Hematopoietic multipotent progenitor cell treated with erythropoietin and hydrocortisone succinate and interleukin-3 and kit ligand, for 6 days (in vitro differentiated cells): Measurements from ENCODE around the gene SPTY2D1.
"Not testable (repeated sequence)": the region's sequence is repeated elsewhere in the genome, so short reads cannot be mapped to it uniquely, and the experiment has no call there.

Experiments
- DNase-seq: peaks from one replicate; pipeline ENCODE4 v3.0.0-alpha.2; 2015

Gene SPTY2D1

DNA sequence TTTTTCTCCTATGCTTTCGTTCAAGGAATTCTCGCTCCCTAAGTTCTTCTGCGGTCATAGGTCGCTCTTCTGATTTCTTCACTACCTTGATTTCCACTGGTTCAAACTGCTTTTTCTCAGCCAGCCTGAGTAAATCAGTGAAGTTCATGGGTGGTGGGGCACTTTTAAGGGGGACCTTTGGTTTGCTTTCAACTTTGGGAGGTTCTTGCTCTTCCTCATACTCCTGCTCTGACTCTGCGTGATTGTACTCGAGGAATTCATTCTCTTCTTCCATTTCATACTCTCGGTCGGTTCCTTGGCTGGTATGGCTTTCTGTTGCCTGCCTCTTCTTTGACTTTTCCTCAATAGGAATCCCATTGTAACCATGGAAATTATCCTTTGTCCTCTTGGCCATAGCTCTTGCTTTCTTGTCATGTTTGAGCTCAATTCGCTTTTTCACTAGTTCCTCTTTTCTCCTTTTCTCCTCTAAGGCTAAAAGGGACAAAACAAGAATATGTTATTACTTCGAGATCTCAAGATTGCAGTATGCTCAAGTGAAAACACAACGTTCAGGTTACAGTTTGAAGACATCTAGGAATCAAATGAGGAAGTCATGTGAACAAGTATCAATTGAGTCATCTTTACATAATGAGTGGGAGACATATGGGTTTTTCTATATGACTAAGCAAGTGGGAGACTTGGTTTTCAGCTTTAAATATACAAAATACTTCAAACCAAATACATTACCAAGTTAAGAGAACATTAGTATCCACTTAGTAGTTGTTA is 18.3 kb downstream of the SPTY2D1 start:
- DNase-seq, result peak; percentile 74

DNA sequence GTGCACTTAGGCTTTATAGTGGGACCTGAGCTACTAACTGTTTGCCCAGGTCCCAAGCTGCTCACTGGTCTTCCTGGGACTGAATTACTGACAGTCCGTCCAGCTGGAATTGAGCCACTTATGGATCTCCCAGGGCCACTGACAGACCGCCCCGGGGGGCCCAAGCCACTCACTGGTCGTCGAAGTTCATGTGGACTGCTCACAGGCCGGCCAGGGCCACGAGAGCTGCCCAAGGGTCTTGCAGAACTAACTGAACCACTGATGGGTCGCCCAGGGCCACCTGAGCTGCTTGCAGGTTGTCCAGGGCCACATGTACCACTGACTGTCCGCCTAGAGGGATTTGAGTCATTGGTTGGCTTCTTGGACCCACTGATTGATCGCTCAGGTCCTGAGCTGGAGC is 19.5 kb downstream of the SPTY2D1 start:
- no peak for DNase-seq

DNA sequence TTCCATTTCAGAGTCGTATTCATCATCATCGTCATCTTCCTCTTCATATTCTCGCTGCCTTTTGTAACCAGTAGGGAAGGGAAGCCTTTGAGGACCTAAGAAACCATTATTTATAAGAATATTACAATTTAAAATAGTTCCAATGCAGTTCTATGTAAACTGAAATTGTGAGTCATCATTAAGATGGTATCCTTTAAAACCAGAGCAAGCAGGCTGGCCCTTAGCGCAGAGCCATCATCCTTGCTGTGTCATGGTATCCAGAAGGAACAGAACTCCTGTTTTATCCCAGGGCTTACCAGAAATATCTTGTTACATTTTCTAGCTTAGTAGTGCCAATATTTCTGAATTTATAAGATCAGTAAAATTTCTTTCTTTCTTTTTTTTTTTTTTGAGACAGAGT is 21.7 kb downstream of the SPTY2D1 start:
- no peak for DNase-seq

DNA sequence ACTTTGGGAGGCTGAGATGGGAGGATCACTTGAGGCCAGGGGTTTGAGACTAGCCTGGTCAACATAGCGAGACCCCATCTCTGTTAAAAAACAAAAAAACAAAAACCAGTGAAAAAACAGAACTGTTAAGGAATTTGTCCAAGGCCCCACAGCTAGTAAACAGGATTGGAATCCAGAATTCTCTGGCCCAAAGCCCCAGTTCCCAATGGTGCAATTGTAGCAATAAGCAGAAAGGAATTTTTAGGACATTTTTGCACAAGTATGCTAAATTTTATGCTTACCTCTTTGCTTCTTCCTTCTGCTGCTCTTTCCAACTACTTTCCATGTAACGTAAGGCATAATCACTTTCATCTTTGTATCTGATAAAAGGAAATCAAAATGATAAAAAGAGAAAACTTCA is 22.9 kb downstream of the SPTY2D1 start:
- DNase-seq, result no peak

- DNase-seq, result peak; percentile 51
These were observed 25.8 kb downstream of the SPTY2D1 start for GRCh38 chr11:18608376-18608775.

DNA sequence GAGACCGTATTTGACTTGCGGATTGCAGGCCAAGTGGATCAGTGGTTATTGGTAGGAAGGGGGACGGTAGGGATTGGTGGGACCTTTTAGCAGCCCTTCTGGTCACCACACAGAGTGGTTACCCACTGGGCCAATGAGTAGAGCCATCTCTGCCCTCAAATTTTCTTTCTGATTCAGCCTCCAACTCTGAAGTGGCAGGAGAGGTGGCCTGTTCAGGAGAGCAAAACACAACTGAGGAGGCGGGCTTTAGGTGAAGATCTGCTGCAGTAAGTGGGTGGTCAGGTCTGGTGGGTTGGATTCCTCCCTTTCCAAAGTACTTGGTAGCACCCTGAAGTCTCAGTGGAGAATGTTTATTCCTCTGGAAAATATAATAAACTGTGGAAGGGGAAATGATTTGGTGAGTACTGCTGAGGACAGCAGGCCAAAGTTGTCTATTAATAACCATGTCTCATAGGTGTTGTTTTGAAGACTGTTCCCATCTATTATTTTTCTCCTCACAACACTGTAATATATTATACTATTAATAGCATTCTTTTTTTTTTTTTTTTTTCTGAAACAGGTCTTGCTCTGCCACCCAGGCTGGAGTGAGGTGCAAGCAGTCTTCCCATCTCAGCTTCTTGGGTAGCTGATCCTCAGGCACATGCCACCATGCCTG is 33.1 kb downstream of the SPTY2D1 start:
- DNase-seq, result no peak

DNA sequence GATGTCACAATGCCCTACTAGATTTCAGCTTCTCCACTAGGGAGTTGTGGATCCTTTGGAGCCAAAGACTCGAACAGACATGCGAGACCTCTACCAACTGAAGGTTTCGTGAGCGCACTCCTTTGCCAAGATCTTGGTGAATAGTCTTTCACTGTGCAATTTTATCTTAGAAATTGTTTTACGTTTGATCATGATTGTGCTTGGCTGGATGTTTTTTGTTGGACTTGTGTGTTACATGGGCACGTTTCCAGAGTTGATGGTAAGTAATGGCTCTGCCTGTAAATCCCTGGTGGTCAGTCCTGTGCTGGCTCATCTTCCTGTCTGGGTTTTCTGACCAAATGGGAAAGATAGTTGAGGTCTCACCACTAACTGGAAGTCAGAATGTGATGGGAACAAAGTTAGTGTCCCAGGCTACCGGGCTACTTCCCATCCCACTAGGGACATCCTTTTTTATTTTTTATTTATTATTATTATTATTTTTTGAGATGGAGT is 34.4 kb downstream of the SPTY2D1 start, which contains the start of gene MISFA:
MISFA (plus strand) TSS at position 51 of the 492 bp plus-strand sequence; CDS start at position 191, 140 bp downstream.
- DNase-seq, result no peak

DNA sequence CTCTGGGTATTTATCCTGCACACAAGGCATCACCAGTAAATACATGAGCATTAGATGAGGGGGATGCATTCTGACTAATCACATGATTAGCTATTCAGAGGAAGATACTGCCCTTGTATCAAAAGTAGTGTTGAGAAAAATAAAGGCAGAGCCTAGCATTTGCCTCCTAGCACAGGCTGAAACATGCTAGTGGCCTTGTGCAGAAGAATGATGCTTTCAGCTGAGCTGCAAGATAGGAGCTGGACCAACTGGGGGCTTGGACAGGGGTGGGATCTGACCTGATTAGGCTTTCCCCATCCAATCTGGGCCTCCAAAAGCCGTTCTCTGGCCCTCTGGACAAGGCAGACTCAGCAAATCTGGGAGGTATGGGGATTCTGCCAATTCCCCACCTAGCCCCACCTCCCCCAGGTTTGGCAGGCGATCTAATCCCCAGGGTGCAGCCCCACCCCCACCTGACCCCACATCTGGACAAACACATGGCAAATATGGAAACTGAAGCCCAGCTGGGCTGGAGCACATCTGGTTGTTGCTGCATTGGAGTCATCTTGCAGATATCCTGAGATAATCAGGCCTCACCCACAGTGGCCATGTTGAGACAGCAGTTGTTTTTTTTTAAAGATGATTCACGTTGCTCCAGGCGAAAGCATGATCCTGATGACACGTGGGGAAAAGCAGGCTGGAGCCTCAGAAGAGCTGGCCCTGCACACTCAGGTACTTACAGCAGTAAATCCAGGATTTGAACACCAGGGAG is 39.0 kb downstream of the SPTY2D1 start:
- no peak for DNase-seq

- DNase-seq, result not testable (repeated sequence)
These were observed 40.1 kb downstream of the SPTY2D1 start for GRCh38 chr11:18594088-18594487.

DNA sequence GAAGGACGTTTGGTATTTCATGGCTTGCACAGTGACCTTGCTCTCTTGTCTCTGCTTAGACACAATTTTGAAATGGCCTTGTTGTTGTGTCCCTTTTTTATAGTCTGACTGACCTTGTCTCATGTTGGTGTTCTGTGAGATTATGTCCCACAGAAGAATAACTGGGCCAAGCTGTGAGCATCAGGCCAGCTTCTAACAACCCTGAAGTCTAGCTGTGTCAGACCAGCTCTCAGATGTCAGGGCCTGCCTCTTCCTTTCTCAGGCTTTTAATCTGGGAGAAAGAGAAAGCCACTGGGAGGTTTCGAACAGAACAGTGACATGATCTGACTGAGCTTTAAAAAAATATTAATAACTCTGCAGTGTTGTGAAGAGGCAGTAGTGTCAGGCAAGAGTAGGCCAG is 43.6 kb downstream of the SPTY2D1 start:
- DNase-seq, result no peak

GRCh38 chr11:18588297-18589252 is 45.6 kb downstream of the SPTY2D1 start, which contains the start of gene UEVLD:
Gene UEVLD (minus strand): TSS chr11:18588734. CDS start chr11:18588654, 80 bp downstream.
- DNase-seq, result peak; percentile 84

DNA sequence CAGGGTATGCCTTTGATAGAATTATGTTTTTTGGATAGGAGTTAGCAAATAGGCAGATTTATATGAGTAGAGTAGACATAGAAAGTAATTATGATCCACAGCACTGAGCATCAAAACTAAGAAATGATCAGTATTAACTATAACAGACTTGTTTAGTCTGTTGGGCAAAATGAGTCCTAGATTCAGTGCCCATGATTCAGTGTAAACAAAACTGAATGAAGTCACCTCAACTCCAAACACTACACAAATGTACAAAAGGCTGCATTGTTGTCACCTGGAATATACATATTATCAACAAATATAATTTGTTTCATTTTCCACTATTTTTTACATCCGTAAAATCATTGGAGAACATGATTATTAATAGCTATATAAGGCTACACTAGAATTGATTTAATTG is 52.3 kb downstream of the SPTY2D1 start:
- no peak for DNase-seq

GRCh38 chr11:18580113-18580766 is 53.9 kb downstream of the SPTY2D1 start:
- no peak for DNase-seq

DNA sequence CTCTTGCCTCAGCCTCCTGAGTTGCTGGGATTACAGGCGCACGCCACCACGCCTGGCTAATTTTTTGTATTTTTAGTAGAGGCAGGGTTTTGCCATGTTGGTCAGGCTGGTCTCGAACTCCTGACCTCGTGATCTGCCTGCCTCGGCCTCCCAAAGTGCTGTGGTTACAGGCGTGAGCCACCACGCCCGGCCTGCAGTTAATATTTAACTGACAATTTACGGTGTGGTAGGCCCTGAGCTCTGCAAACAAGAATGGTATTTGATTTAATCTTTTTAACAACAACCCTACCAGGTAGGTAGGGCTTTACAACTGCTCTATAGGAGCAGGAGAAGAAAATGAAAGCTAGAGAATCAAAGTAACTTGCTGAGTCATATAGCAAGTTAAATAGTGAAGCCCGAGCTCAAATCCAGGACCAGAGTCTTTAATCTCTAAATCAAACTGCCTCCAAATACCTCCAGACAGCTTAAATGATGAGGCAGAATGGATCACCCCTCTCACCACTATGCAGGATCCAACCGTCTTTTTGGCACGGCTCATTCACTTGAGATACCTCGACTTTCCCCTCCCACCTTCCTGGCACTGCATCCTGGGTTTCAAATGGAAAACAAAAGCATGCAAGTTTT is 55.1 kb downstream of the SPTY2D1 start:
- DNase-seq, result peak; percentile 43

DNA sequence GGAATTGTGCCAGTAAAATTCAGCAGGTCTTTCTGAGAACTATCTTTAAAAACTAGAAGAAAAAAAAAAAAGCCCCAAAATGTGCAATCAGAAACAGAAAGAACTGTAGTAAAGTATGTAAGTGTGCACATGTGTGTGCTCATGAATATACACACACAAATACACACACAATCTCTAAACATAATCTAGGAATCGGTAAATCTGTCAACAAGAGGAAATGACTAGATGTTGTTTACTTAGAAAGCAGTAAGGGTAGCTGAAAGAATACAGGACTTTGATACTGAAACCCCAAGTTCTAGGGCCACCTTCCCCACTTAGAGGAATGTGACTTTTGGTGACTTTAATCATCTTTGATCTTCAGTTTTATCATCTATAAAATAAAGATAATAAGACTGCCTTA is 58.8 kb downstream of the SPTY2D1 start:
- DNase-seq, result no peak

- no peak for DNase-seq
These were observed 67.1 kb downstream of the SPTY2D1 start for GRCh38 chr11:18567081-18567480.

- DNase-seq, result no peak
These were observed 67.7 kb downstream of the SPTY2D1 start for GRCh38 chr11:18566406-18566805.

- DNase-seq, result no peak
These were observed 70.0 kb downstream of the SPTY2D1 start for GRCh38 chr11:18564149-18564548.

- no peak for DNase-seq
These were observed 70.9 kb downstream of the SPTY2D1 start for GRCh38 chr11:18563090-18563730.
